ENCODE measurements around the gene KIAA1614.

KIAA1614 gene

GRCh38 chr1:180915426-180915965, 2.8 kb downstream of the KIAA1614 start:
- H3K4me3 ChIP-seq (ENCODE audit: low read depth, low read length), result no peak overlapping the region
- no peak for DNase-seq (ENCODE audit: low read depth)
- no peak for TF ChIP-seq CTCF (conservative IDR thresholded peaks at IDR 0.05; ENCODE audit: low read depth, low read length)

GRCh38 chr1:180916012-180916770, 3.5 kb downstream of the KIAA1614 start:
- H3K4me3 ChIP-seq (ENCODE audit: low read depth, low read length), result no peak overlapping the region
- no peak for DNase-seq (ENCODE audit: low read depth)
- no peak for TF ChIP-seq CTCF (conservative IDR thresholded peaks at IDR 0.05; ENCODE audit: low read depth, low read length)

GRCh38 chr1:180916771-180917170, 4.1 kb downstream of the KIAA1614 start:
- no peak overlapping the region for H3K4me3 ChIP-seq (ENCODE audit: low read depth, low read length)
- TF ChIP-seq CTCF (conservative IDR thresholded peaks at IDR 0.05; ENCODE audit: low read depth, low read length), result no peak
- no peak for DNase-seq (ENCODE audit: low read depth)

GRCh38 chr1:180917306-180918065, 4.8 kb downstream of the KIAA1614 start:
- peak; percentile 25 for DNase-seq (ENCODE audit: low read depth)
- no peak overlapping the region for H3K4me3 ChIP-seq (ENCODE audit: low read depth, low read length)
- peak; percentile 22 for TF ChIP-seq CTCF (conservative IDR thresholded peaks at IDR 0.05; ENCODE audit: low read depth, low read length)

- no peak overlapping the region for H3K4me3 ChIP-seq (ENCODE audit: low read depth, low read length)
- no peak for DNase-seq (ENCODE audit: low read depth)
- no peak for TF ChIP-seq CTCF (conservative IDR thresholded peaks at IDR 0.05; ENCODE audit: low read depth, low read length)
These were observed 5.8 kb downstream of the KIAA1614 start for GRCh38 chr1:180918519-180918918.

- no peak for TF ChIP-seq CTCF (conservative IDR thresholded peaks at IDR 0.05; ENCODE audit: low read depth, low read length)
- DNase-seq (ENCODE audit: low read depth), result no peak
- H3K4me3 ChIP-seq (ENCODE audit: low read depth, low read length), result no peak overlapping the region
These were observed 6.5 kb downstream of the KIAA1614 start for GRCh38 chr1:180919183-180919700.

Data from choroid plexus epithelial cell (primary cell).